ENCODE measurements around the gene TCF12. TPM values are rescaled to one million over a fixed set of nuclear protein-coding genes. Genes with fewer than 3 reads are reported as not detected.

The TCF12 gene
- total RNA-seq, 1 donor from 2014 or later = 93.0 TPM

DNA sequence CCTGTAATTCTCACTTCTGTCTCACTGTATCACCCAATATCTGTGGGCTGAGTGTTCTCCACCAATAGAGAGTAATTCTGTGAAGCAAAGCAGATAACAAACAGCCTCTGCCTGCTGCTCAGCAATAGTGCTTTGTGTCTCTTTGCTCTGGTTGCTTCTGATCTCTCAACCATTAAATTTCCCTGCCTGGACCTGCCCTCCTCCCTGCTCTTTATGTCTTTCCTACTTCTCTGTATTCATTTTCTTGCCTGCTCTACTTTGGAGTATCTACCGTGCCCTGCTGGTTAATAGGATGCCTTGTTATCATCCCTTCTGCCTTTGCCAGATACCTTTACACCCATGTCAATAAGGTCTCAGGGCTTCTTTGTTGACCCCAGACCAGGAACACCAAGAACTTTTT, 355.0 kb downstream of the TCF12 start:
- intact Hi-C loops (cut with DNase I) = no loop called here
- Histone ChIP-seq H3K4me1 (no peaks in the 10 kb centered on the region), H3K36me3 (peaks cover 26% of the 10 kb centered on the region), H3K27ac (no peak overlapping the region), H3K9me3 (no peaks in the 10 kb centered on the region), H3K27me3 (ENCODE audit: low read depth) (no peaks in the 10 kb centered on the region), H3K4me3 (no peak overlapping the region)
- ATAC-seq (no peak), DNase-seq (no peak)
- TF ChIP-seq, protein P1, sequence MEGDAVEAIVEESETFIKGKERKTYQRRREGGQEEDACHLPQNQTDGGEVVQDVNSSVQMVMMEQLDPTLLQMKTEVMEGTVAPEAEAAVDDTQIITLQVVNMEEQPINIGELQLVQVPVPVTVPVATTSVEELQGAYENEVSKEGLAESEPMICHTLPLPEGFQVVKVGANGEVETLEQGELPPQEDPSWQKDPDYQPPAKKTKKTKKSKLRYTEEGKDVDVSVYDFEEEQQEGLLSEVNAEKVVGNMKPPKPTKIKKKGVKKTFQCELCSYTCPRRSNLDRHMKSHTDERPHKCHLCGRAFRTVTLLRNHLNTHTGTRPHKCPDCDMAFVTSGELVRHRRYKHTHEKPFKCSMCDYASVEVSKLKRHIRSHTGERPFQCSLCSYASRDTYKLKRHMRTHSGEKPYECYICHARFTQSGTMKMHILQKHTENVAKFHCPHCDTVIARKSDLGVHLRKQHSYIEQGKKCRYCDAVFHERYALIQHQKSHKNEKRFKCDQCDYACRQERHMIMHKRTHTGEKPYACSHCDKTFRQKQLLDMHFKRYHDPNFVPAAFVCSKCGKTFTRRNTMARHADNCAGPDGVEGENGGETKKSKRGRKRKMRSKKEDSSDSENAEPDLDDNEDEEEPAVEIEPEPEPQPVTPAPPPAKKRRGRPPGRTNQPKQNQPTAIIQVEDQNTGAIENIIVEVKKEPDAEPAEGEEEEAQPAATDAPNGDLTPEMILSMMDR (IDR thresholded peaks at IDR 0.05) = no peak

DNA sequence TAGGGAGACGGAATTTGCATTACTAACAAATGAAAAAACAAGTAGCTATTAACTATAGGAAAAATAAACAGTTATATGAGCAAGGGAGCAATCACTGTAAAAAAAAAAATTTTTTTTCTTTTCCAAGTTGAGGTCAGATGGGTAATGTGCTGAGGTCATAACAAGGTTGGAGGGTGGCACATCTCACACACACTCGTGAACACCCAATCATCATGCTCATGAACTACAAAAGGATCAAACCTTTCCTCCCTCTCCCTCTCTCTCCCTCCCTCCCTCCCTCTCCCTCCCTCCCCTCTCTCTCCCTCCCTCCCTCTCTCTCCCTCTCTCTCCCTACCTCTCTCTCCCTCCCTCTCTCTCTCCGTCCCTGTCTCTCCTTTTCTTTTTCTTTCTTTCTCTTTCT, 360.0 kb downstream of the TCF12 start:
- TF ChIP-seq, protein P1 (IDR thresholded peaks at IDR 0.05) = no peak
- intact Hi-C loops (cut with DNase I) = no loop called here
- no peak overlapping the region for H3K27ac ChIP-seq
- H3K36me3 ChIP-seq = peaks cover 53% of the 10 kb centered on the region
- no peak for ATAC-seq
- no peak overlapping the region for H3K4me3 ChIP-seq
- no peaks in the 10 kb centered on the region for H3K9me3 ChIP-seq
- no peak for DNase-seq
- peaks cover 2% of the 10 kb centered on the region for H3K4me1 ChIP-seq
- no peaks in the 10 kb centered on the region for H3K27me3 ChIP-seq (ENCODE audit: low read depth)

DNA sequence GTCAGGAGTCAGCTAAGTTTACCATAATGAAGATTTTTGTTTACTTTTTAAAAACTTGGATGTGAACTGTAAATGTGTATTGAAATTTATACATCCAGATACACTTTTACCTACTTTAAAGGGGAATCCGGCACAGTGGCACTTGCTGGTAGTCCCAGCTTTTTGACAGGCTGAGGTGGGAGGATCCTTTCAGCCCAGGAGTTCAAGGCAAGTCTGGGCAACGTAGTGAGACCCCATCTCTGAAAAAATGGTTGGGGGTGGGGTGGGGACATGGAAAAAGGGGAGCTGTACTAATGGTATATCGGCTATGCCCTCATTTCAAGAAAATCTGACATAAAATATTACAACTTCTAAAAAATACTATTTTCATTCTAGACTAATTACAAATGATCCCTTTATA, 362.0 kb downstream of the TCF12 start:
- TF ChIP-seq, protein P1 (IDR thresholded peaks at IDR 0.05) = no peak
- Histone ChIP-seq H3K36me3 (peaks cover 52% of the 10 kb centered on the region), H3K9me3 (no peaks in the 10 kb centered on the region), H3K27me3 (ENCODE audit: low read depth) (no peaks in the 10 kb centered on the region), H3K4me3 (no peak overlapping the region), H3K27ac (no peak overlapping the region), H3K4me1 (peaks cover 4% of the 10 kb centered on the region)
- ATAC-seq = no peak
- no peak for DNase-seq
- intact Hi-C loops (cut with DNase I) = no loop called here

GRCh38 chr15:57281321-57281720, 362.9 kb downstream of the TCF12 start:
- intact Hi-C loops (cut with DNase I) = no loop called here
- TF ChIP-seq, protein P1 (IDR thresholded peaks at IDR 0.05) = no peak
- Histone ChIP-seq H3K4me3 (no peak overlapping the region), H3K9me3 (no peaks in the 10 kb centered on the region), H3K4me1 (peaks cover 4% of the 10 kb centered on the region), H3K27me3 (ENCODE audit: low read depth) (no peaks in the 10 kb centered on the region), H3K36me3 (peaks cover 60% of the 10 kb centered on the region), H3K27ac (no peak overlapping the region)
- no peak for DNase-seq
- no peak for ATAC-seq

DNA sequence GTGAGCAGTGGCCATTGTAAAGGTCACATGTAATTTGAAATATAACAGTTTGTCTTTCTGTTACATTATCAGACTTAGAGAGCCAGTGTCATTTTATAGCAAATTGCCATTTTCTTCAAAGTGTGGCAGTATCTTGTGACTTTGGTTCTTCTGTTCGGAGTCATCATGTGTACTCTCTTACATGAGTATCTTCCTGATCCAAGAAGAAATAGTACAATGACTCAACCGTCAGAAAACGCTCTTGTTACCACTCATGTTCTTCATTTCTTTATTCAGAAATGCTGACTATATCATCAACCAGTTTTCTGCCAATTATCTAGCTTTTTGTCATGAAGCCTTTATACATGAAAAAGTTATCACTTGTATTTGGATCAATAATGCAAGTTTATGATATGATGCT, 364.2 kb downstream of the TCF12 start:
- H3K4me3 ChIP-seq = no peak overlapping the region
- no peaks in the 10 kb centered on the region for H3K9me3 ChIP-seq
- H3K36me3 ChIP-seq = peaks cover 74% of the 10 kb centered on the region
- H3K27ac ChIP-seq = no peak overlapping the region
- intact Hi-C loops (cut with DNase I) = no loop called here
- H3K27me3 ChIP-seq (ENCODE audit: low read depth) = no peaks in the 10 kb centered on the region
- TF ChIP-seq, protein P1 (IDR thresholded peaks at IDR 0.05) = no peak
- ATAC-seq (no peak), DNase-seq (no peak)
- peaks cover 4% of the 10 kb centered on the region for H3K4me1 ChIP-seq
